Erythroblast (primary cell): ENCODE results near the gene PEX16.

Experiments used
- GATA1 ChIP-seq: IDR thresholded peaks from 2 replicates; pipeline ENCODE4 v1.6.1; 2011; ENCODE audit warnings: low read depth, mild to moderate bottlenecking, control low read depth, low read length, moderate library complexity
- POLR2A ChIP-seq: IDR thresholded peaks from 2 replicates; pipeline ENCODE4 v1.6.1; 2011; ENCODE audit warnings: mild to moderate bottlenecking, low read length

GRCh38 chr11:45959851-45960250 lies 42.2 kb upstream of the PEX16 start:
- TF ChIP-seq POLR2A (no peak), GATA1 (no peak)
